GM18505 (cell line): ENCODE measurements around the gene SOX6.

Source experiments
- ATAC-seq: cut with Tn5 transposase; IDR thresholded peaks from one replicate; pipeline ENCODE4 v1.9.1; 2021; ENCODE audit not compliant: unreplicated experiment
- POLR2A ChIP-seq: IDR thresholded peaks from 4 replicates; pipeline ENCODE4 v1.6.1; 2011; ENCODE audit warnings: borderline replicate concordance; ENCODE audit not compliant: insufficient read depth, insufficient read length; ENCODE audit errors: extremely low read depth

SOX6 gene

DNA sequence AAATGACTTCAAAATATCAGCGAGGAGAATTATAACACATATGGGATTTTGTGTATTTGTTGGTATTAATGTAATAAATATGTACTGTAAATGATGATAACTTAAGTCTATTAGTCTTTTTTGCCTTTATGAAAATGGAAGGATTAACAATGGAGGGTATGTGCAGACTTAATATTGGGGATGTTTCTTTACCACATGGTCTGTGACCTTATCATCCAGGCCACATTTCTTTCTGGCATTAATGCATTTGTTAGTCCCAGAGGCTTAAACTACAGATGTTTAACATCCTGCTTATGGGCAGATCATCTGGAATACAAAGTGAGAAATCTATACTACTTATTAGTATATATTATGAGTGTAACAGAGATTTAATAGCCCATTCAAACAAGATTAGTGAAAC is 64.6 kb downstream of the SOX6 start:
- TF ChIP-seq POLR2A, result no peak

DNA sequence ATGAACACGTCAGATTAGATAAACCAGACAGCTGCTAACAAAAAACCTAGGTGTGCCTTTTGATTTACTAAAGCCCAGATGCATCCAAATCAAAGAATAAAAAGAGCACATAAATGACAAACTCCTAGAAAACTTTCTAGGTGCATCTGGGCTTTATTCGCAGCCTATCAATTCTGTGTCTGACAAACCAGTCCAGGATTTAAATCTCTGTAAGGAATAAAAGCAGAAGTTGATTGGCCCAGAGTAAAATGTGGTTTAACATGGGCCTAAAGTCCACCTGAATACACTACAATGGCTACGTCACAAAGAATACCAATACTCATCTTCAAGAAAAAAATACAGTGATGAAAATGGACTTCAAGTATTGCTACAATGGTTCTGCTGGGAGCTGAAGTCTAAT is 66.8 kb downstream of the SOX6 start:
- TF ChIP-seq POLR2A, result no peak
- ATAC-seq, result no peak

More for the DNA sequence above, 64.6 kb downstream of the SOX6 start:
- ATAC-seq, result no peak

DNA sequence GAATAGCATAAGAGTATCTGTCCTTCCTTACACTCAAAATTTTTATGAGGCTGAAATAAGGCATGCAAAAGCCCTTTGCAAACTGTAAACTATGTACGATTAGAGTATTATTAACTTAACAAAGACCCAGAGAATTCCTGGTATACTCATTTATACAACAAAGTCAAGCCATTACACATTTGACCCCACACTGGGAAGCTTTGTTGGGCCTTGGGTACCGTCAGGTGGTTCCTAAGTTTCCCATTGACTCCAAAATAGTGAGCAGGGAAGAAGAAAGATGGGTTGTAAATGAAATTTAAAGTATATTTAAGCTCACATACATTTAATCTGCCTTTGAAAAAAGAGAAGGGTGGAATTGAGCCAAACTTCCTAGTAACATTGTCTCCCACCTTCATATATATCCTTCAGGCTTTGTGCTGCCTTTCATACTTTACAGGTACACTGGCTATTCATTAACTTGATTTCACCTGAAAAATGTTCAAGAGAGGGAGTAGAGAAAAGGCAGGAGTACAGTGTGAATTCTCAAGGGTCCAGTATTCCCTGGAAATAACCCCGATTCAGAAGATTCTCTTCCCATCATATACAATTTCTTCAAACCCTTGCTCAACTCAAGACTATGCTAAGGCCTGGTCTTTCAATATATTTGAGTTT is 68.6 kb downstream of the SOX6 start:
- no peak for ATAC-seq
- TF ChIP-seq POLR2A, result no peak

DNA sequence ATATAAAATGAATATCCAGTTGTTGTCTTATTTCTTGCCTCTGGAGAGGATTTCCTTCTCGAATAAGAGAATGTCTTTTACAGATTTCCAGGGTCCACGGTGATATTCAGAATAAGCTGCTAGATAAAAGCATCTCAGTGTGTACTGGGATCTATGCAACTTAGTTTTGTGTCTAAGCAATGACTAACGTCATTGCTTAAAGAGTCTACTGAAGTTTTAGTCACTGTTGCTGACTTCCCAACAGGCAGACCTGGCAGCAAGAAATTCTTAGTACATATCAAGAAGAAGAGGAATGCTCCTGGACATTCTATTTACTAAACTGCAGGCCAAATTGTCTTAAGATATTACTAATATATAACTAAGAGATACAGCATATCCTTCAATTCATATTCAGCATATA is 70.3 kb downstream of the SOX6 start:
- TF ChIP-seq POLR2A, result no peak

GRCh38 chr11:16280256-16280682 is 76.1 kb downstream of the SOX6 start:
- no peak for TF ChIP-seq POLR2A
- ATAC-seq, result no peak

More for the DNA sequence above, 70.3 kb downstream of the SOX6 start:
- no peak for ATAC-seq

GRCh38 chr11:16279524-16279923 is 76.8 kb downstream of the SOX6 start:
- no peak for ATAC-seq
- TF ChIP-seq POLR2A, result no peak

DNA sequence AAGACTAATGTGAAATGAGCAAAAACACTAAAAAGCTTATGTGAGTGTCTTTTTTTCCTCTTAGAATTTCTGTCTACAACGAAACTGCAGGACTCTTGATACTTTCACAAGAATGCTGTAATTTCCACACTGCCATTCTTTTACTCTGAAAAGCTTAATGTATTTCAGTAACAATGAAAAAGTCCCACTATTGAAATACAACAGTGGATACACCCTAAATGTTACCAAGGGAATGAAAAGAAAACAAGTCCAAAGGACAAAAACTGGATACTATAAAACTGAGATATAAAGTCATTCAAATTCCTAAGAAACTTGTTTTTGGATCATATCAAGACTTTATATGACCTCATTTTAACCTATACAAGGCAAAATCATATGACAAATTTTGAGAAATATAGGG is 77.4 kb downstream of the SOX6 start:
- ATAC-seq, result no peak
- no peak for TF ChIP-seq POLR2A

- no peak for ATAC-seq
- no peak for TF ChIP-seq POLR2A
Observed at GRCh38 chr11:16278273-16278672, 78.1 kb downstream of the SOX6 start.

GRCh38 chr11:16276251-16276650 is 80.1 kb downstream of the SOX6 start:
- TF ChIP-seq POLR2A, result no peak
- ATAC-seq, result no peak

GRCh38 chr11:16271258-16271657 is 85.1 kb downstream of the SOX6 start:
- ATAC-seq, result no peak
- TF ChIP-seq POLR2A, result no peak

DNA sequence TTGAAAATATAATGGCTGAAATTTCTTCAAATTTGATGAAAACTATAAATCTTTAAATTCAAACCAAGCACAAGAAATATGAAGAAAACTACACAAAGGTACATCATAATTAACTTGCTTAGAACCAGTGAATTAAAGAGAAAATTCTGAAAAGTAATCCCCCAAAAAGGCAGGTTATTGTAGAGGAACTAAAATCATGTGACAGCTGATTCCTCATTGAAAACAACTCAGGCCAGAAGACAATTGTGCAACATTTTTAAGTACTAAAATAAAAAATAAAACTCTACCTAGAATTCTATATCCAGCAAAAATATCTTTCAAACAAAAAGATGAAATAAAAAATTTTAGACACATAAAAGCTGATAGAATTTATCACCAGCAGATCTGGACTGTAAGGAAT is 90.3 kb downstream of the SOX6 start:
- no peak for TF ChIP-seq POLR2A
- ATAC-seq, result no peak

- no peak for ATAC-seq
Observed at GRCh38 chr11:16265022-16265421, 91.3 kb downstream of the SOX6 start.

GRCh38 chr11:16262645-16262955 is 93.7 kb downstream of the SOX6 start:
- no peak for TF ChIP-seq POLR2A
- ATAC-seq, result no peak

More at GRCh38 chr11:16265022-16265421, 91.3 kb downstream of the SOX6 start:
- TF ChIP-seq POLR2A, result no peak

- no peak for TF ChIP-seq POLR2A
- ATAC-seq, result peak; percentile 94
Observed at GRCh38 chr11:16261836-16262644, 94.3 kb downstream of the SOX6 start.
